ENCODE results near the gene CD52.

The CD52 gene

DNA sequence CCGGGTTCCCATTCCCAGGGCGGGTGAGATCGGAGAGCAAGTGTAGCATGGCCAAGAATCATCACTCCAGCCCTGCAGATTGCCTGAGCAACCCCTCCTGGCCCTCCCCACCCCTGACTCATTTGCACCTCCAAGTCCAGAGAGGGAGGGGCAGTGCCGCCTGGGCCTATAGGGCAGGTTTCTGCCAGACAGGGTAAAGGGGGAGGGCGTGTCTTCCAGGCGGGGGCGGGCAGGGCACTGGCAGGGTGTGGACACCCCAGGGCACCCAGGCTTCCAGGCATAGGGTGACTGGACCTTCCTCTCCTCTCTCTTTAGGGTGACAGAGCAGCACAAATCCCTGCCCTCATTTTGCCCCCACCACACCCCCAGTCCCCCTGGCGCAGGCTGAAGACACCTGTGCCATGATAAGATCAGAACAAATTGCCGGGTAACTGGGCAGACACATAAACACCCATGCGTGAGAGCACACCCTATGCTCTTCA is 39.4 kb downstream of the CD52 start:
- DNase-seq, result no peak

DNA sequence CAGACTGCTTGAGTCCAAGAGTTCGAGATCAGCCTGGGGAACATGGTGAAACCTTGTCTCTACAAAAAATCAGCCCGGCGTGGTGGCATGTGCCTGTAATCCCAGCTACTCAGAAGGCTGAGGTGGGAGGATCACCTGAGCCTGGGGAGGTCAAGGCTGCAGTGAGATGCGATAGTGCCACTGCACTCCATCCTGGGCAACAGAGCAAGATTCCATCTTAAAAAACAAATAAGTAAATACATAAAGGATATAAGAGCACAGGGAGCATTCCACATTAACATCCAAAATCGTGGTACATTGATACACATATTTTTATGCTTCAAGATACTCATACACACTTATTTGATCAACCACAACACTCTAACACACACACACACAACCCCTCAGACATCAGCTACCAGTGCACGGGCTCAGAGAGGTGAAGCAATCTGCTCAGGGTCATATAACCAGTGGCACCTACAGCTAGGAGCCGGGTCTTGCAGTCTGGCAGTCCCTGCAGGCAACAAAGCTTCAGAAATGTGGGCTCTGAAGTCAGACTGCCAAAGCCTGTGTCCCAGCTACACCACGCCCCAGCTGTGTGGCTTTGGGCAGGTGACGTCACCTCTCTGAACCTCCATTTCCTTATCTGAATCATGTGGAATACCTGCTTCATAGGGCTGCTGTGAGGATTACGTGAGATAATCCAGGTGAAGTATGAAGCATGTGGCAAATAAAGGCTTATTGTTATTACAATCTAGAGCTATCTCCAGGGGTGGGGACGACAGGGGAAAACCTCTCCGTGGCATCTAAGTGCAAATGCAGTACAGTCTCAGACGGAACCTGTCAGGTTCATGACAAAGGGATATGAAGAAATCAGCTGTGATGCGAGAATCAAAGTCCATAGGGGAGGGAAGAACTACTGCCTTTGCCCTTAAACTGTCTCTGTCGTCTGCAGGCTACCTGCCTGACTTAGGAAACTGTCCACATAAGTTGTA is 40.9 kb downstream of the CD52 start:
- DNase-seq, result peak; percentile 66

DNA sequence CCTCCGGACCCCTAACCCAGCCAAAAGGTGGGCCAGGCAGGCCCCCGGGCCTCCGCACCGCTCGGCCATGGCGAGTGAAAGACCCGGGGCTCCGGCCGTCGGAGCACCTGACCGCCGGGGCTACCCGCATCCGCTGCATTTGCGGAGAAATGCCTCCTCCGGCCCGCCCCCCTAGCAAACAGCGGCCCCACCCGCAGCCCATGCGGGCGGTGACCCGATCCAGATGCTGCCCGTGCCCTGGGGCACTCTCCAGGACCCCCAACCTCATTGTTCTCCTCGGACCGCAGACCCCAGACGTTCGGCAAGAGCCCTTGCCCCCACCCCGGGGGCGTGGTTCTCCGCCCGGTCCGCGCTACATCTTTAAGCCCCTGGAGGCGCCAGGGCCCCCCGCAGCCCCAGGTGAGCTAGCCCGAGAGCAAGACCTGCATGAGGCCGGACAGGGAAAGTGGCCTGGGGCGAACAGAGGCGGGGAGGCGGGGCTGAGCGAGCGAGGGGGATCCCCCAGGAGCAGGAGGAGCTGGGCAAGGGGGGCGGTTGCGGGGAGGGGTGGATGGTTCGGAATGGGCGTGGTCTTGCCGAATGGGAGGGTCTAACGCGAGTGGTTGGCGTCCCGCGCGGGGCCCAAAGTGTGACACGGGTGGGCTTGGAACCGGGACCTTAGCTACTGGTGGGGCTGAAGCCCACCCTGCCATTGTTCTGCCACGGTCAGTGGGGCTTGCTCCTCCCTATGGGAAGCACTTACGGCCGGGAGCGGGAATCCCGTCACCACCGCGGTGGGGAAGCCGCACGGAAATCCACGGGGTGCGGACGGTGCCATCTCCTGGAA is 42.4 kb downstream of the CD52 start:
- peak; percentile 50 for DNase-seq

DNA sequence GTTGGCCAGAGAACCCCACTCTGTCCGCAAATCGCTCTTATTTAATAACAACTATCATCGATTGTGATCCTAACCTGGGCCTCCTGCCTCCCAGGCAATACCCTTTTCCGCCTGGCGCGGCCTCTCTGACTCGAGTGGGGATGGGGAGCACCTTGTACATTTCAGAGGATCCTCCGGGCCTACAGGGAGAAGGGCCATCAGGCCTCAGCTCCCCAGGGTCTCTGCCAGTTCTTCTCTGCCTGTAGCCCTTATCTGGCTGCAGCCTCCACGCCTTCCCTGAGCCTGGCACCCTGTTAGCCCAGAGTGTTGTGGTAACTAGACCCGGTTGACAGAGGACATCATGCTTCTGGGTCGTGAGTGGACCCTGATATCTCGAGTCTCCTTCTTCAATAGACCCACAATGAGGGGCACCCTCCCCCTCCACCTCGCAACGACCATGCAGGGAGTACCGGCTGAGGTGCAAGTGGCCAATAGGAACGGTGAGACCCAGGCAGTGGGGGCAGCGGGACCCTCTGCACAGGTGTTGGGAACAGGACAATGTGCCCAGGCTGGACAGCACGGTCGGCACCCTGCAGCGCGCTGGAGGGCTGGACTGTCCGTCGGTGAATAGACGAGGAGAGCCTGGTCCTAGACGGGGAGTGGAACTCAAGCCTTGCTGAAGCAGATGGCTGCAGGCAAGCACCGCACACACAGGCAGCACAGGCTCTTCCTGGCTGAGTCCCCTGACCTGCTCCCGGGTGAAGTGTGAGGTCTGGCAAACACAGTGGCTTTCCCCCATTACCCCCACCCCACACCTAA is 43.2 kb downstream of the CD52 start:
- no peak for DNase-seq

DNA sequence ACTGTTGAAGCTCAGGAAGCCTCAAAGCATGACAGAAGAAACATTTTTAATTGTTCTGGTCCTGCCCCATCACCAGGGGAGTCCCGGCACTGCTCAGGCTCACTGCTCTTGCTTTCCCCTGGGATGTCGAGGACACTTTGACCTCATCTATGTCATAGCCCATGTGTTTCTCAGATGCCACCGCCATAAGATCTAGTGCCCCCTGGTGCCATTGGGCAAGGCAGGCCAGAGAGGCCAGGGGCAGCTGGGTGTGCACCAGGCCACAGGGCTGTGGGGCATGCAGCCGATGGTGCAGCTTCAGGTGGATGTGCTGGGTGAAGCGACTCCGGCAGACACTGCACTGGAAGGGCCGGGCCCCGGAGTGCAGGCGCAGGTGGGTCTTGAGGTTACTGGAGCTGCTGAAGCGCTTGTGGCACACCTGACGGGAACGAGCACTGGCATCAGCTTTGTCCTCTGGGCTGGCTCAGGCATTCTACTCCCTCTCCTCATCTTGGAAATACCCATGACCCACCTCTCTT is 43.9 kb downstream of the CD52 start:
- no peak for DNase-seq

DNA sequence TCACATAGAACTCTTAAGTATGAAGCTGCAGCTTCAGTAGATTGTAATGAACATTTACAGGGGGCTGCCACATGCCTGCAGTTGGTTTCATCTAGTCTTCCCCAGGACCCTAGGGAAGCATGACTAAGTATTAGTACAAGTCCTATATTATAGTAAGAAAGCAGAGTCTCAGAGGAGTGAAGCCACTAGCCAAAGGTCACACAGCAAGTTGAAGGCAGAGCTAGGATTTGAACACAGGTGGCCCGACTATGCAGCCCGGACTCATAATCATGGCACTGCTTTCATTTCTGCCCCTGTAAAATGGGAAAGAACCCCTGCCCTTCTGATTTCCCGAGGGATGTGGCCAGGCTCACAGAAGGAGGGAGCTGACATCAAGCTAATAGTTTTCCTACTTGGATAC is 44.6 kb downstream of the CD52 start:
- DNase-seq, result no peak

DNA sequence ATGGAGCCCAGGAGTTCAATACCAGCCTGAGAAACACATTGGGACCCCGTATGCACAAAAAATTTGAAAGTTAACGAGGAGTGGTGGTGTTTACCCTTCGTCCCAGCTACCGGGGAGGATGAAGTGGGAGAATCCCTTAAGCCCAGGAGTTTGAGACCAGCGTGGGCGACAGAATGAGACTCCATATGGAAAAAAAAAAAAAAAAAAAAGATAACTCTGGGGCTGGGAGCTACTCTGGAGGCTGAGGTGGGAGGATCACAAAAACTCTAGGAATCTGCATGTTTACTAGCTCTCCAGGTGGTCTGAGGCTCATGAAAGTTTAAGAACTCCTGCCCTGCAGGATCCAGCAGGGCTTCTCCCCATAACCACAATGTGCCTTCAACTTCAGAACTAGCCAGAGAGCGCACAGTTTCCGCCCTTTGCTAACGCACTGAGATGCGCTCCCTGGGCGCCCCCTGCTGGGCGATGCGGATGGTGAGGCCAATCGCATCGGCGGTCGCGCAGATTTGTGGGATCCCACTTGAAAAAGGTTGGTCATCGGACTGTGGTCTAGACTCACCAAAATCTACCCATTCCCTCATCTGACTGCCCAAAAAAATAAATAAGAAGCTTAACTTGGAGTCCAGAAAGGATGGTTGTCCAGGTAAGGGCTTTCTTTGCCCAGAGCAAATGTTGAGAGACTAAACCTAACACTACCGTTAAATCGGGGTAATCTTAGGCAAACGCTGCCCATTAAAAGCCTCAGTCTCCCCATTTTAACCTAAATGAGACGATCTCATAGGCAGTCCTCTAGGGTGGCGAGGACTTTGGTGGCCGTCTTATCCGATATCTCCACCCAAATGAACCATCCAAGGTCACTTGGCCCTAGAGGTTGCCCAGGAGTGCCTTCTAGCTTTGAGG is 46.0 kb downstream of the CD52 start:
- peak; percentile 77 for DNase-seq

DNA sequence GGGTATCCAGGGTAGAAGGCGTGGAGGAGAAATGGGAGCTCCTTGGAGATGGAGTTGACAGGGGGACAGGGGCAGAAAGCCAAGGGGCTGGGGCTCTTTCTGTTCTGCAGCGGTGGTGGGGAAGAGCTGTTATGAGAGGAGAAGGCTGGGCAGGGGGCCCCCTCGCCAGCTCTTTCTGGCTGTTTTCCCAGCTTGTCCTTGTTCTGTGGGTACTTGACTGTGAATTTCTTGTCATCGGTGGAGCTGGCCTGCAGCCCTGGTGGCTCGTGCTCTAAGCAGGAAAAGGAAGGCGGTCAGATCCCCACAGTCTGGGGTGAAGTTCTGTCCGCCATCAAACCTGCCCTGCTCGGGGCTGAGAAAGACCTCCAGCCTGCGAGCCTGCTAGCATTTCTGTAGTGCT is 47.2 kb downstream of the CD52 start:
- no peak for DNase-seq

DNA sequence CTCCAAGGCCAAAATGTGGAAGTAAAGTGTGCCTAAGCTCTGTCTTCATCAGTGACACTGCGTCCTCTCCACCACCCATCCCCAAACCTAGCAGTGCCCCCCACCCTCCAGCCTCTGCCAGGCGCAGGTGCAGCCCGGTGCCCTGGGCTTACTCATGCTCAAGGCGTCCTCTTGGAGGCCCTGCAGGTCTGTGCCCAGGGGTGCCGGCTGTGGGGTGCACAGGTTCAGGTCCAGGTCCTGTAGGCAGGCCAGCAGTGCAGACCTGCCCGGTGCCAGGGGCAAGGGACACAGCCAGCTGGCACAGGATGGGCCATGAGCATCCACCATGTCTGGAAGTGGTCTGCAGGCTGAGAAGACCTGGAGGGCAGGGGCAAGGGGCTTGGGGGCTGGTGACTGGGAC is 49.7 kb downstream of the CD52 start:
- no peak for DNase-seq

DNA sequence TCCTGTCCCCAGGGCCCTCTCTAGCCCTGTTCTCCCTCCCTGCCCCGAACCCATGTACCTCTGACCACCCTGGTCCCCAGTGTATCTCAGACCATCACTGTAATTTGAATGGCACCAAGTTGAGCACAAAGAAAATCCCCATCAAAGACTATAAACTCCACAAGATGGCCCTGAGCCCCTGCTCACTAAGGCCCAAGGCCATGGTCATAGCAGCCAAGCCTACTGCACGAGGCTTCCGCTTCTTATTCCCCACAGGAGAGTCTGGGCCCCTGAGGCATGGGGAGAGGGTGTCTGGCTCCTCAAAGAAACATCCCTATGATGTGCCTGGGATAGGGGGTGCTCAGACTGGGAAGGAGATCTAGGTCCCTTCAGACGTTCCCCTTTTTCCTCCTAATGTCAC is 50.2 kb downstream of the CD52 start:
- DNase-seq, result no peak

DNA sequence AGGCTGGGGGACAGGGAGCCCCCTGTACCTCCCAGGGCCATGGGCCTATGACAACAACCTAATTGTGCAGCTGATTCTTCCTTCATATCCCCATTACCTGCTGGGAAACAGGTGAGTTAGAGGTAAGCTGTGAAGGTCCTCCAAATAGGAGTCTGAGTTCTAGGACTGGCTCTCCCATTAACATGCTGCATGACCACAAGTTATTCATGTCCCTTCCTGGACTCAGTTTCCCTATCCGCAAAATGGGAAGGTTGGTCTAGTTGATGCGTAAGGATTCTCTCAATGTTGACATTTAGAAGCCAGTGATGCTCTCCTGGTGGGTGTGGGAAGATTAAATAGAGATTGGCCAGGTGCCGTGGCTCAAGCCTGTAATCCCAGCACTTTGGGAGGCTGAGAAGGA is 50.7 kb downstream of the CD52 start:
- DNase-seq, result no peak

Data from CD4-positive, alpha-beta T cell treated with Interferon gamma for 1 hour (primary cell).